ENCODE results near the gene ENPP6. TPM values are rescaled to one million over a fixed set of nuclear protein-coding genes. Genes with fewer than 3 reads are reported as not detected.

Gene ENPP6
- total RNA-seq, 1 experiment from 2014 or later = not detected

GRCh38 chr4:184234155-184234554 lies 16.5 kb upstream of the ENPP6 start:
- Histone ChIP-seq H3K27me3 (replicated peaks; ENCODE audit: insufficient read depth, low read depth, low read length, poor library complexity) (no peaks in the 10 kb centered on the region), H3K4me1 (ENCODE audit: insufficient read depth, low read length, poor library complexity, severe bottlenecking) (no peaks in the 10 kb centered on the region), H3K27ac (ENCODE audit: low read depth, low read length, poor library complexity, severe bottlenecking) (no peak overlapping the region), H3K9me3 (ENCODE audit: low read depth, low read length, poor library complexity, severe bottlenecking) (no peaks in the 10 kb centered on the region), H3K36me3 (ENCODE audit: insufficient read depth, low read length, poor library complexity, severe bottlenecking) (no peaks in the 10 kb centered on the region), H3K4me3 (ENCODE audit: low read depth, low read length, poor library complexity, severe bottlenecking) (no peak overlapping the region)
- no peak for DNase-seq (ENCODE audit: low spot score)
- ChIA-PET POLR2A (ENCODE audit: low non-redundant PET) (no interaction called here), CTCF (no interaction called here)
- intact Hi-C loops (cut with micrococcal nuclease; ENCODE audit: unreplicated experiment) = no loop called here
- TF ChIP-seq CTCF (conservative IDR thresholded peaks at IDR 0.05; ENCODE audit: low read depth, low read length) = no peak
- no peak for TF ChIP-seq EZH2 (IDR thresholded peaks at IDR 0.05; ENCODE audit: borderline replicate concordance, low read depth, low read length, poor library complexity, severe bottlenecking)
- BruUV-seq (replicated peaks) = no TSS peak

- intact Hi-C loops (cut with micrococcal nuclease; ENCODE audit: unreplicated experiment) = no loop called here
- BruUV-seq (replicated peaks) = no TSS peak
- Histone ChIP-seq H3K4me1 (ENCODE audit: insufficient read depth, low read length, poor library complexity, severe bottlenecking) (no peaks in the 10 kb centered on the region), H3K4me3 (ENCODE audit: low read depth, low read length, poor library complexity, severe bottlenecking) (no peak overlapping the region), H3K9me3 (ENCODE audit: low read depth, low read length, poor library complexity, severe bottlenecking) (no peaks in the 10 kb centered on the region), H3K27me3 (replicated peaks; ENCODE audit: insufficient read depth, low read depth, low read length, poor library complexity) (no peaks in the 10 kb centered on the region), H3K27ac (ENCODE audit: low read depth, low read length, poor library complexity, severe bottlenecking) (no peak overlapping the region), H3K36me3 (ENCODE audit: insufficient read depth, low read length, poor library complexity, severe bottlenecking) (no peaks in the 10 kb centered on the region)
- ChIA-PET CTCF (no interaction called here), POLR2A (ENCODE audit: low non-redundant PET) (no interaction called here)
- no peak for DNase-seq (ENCODE audit: low spot score)
- TF ChIP-seq EZH2 (IDR thresholded peaks at IDR 0.05; ENCODE audit: borderline replicate concordance, low read depth, low read length, poor library complexity, severe bottlenecking) (no peak), CTCF (conservative IDR thresholded peaks at IDR 0.05; ENCODE audit: low read depth, low read length) (no peak)
Observed at GRCh38 chr4:184232975-184233374, 15.3 kb upstream of the ENPP6 start.

GRCh38 chr4:184232202-184232601 lies 14.5 kb upstream of the ENPP6 start:
- POLR2A ChIA-PET (ENCODE audit: low non-redundant PET) = no interaction called here

More at GRCh38 chr4:184232202-184232601, 14.5 kb upstream of the ENPP6 start:
- Histone ChIP-seq H3K9me3 (ENCODE audit: low read depth, low read length, poor library complexity, severe bottlenecking) (no peaks in the 10 kb centered on the region), H3K4me1 (ENCODE audit: insufficient read depth, low read length, poor library complexity, severe bottlenecking) (no peaks in the 10 kb centered on the region), H3K27me3 (replicated peaks; ENCODE audit: insufficient read depth, low read depth, low read length, poor library complexity) (no peaks in the 10 kb centered on the region), H3K4me3 (ENCODE audit: low read depth, low read length, poor library complexity, severe bottlenecking) (no peak overlapping the region), H3K27ac (ENCODE audit: low read depth, low read length, poor library complexity, severe bottlenecking) (no peak overlapping the region), H3K36me3 (ENCODE audit: insufficient read depth, low read length, poor library complexity, severe bottlenecking) (no peaks in the 10 kb centered on the region)
- no peak for DNase-seq (ENCODE audit: low spot score)
- TF ChIP-seq EZH2 (IDR thresholded peaks at IDR 0.05; ENCODE audit: borderline replicate concordance, low read depth, low read length, poor library complexity, severe bottlenecking) = no peak
- no peak for TF ChIP-seq CTCF (conservative IDR thresholded peaks at IDR 0.05; ENCODE audit: low read depth, low read length)
- intact Hi-C loops (cut with micrococcal nuclease; ENCODE audit: unreplicated experiment) = no loop called here
- CTCF ChIA-PET = no interaction called here
- no TSS peak for BruUV-seq (replicated peaks)
